GM23338 (cell line): ENCODE measurements around the gene BLTP3B. TPM values are rescaled to one million over a fixed set of nuclear protein-coding genes. Genes with fewer than 3 reads are reported as not detected.
"Not testable (repeated sequence)": the region's sequence is repeated elsewhere in the genome, so short reads cannot be mapped to it uniquely, and the experiment has no call there.

Experiments
- ATAC-seq: fragments of 200-7000 bp; cut with Tn5 transposase; 3 replicates; pipeline ENCODE4 v1.9.1; 2020
- DNase-seq: peaks from one replicate; pipeline ENCODE4 v3.0.0-alpha.2; 2015; ENCODE audit warnings: low spot score
- H2AFZ ChIP-seq: fragments of 200-600 bp; sonication (generic); 2 replicates; pipeline ENCODE4 v1.8.0; 2016; ENCODE audit warnings: antibody characterized with exemption, mild to moderate bottlenecking, moderate library complexity
- H3F3A ChIP-seq: fragments of 200-600 bp; sonication (generic); replicated peaks from 2 replicates; pipeline ENCODE4 v1.8.0; 2017; ENCODE audit warnings: antibody characterized with exemption, mixed run types, low read depth
- H3K27ac ChIP-seq: fragments of 200-600 bp; sonication (generic); 2 replicates; pipeline ENCODE4 v1.6.1; 2016; ENCODE audit warnings: low read depth
- H3K27me3 ChIP-seq: fragments of 200-600 bp; sonication (generic); 2 replicates; pipeline ENCODE4 v1.8.0; 2016; ENCODE audit warnings: mild to moderate bottlenecking, mixed run types, moderate library complexity; ENCODE audit not compliant: insufficient read depth
- H3K36me3 ChIP-seq: fragments of 200-600 bp; sonication (generic); 2 replicates; pipeline ENCODE4 v1.8.0; 2016; ENCODE audit warnings: mild to moderate bottlenecking; ENCODE audit not compliant: insufficient read depth
- H3K4me1 ChIP-seq: fragments of 200-600 bp; sonication (generic); 2 replicates; pipeline ENCODE4 v1.8.0; 2016; ENCODE audit warnings: mild to moderate bottlenecking, moderate library complexity; ENCODE audit not compliant: insufficient read depth
- H3K4me2 ChIP-seq: fragments of 200-600 bp; sonication (generic); 2 replicates; pipeline ENCODE4 v1.7.1; 2017; ENCODE audit warnings: mixed run types
- H3K4me3 ChIP-seq: fragments of 200-600 bp; sonication (generic); 2 replicates; pipeline ENCODE4 v1.6.1; 2016; ENCODE audit warnings: mixed run types
- H3K79me2 ChIP-seq: fragments of 200-600 bp; sonication (generic); replicated peaks from 2 replicates; pipeline ENCODE4 v1.8.0; 2017; ENCODE audit warnings: mild to moderate bottlenecking; ENCODE audit not compliant: insufficient read depth
- H3K9me2 ChIP-seq: fragments of 200-600 bp; sonication (generic); 2 replicates; pipeline ENCODE4 v1.8.0; 2017; ENCODE audit not compliant: insufficient read depth
- H4K20me1 ChIP-seq: fragments of 200-600 bp; sonication (generic); replicated peaks from 2 replicates; pipeline ENCODE4 v1.8.0; 2017; ENCODE audit warnings: mild to moderate bottlenecking; ENCODE audit not compliant: insufficient read depth
- H3K27ac Mint-ChIP-seq: 2 replicates; pipeline ENCODE4 v1.8.0; 2020; ENCODE audit warnings: inconsistent platforms, mild to moderate bottlenecking, moderate library complexity, mixed read lengths
- H3K27me3 Mint-ChIP-seq: 3 replicates; pipeline ENCODE4 v1.8.0; 2022; ENCODE audit warnings: low read depth, mild to moderate bottlenecking, moderate library complexity, mixed read lengths, inconsistent platforms; ENCODE audit not compliant: insufficient read depth, poor library complexity
- H3K36me3 Mint-ChIP-seq: 3 replicates; pipeline ENCODE4 v1.8.0; 2021; ENCODE audit warnings: low read depth, mild to moderate bottlenecking, inconsistent platforms, moderate library complexity, mixed read lengths
- H3K4me1 Mint-ChIP-seq: 3 replicates; pipeline ENCODE4 v1.8.0; 2020; ENCODE audit warnings: mild to moderate bottlenecking, inconsistent platforms, mixed read lengths
- H3K4me3 Mint-ChIP-seq: 3 replicates; pipeline ENCODE4 v1.8.0; 2021; ENCODE audit warnings: moderate library complexity, mild to moderate bottlenecking, inconsistent platforms, mixed read lengths
- H3K9me3 Mint-ChIP-seq: 3 replicates; pipeline ENCODE4 v1.8.0; 2020; ENCODE audit warnings: moderate library complexity, mild to moderate bottlenecking, inconsistent platforms, mixed read lengths
- CREB1 ChIP-seq: fragments of 250-450 bp; sonication (Bioruptor Pico); IDR thresholded peaks from 2 replicates; pipeline ENCODE4 v1.5.0; 2020; ENCODE audit warnings: low read depth, mild to moderate bottlenecking, moderate library complexity
- EZH2 ChIP-seq: fragments of 200-600 bp; sonication (generic); IDR thresholded peaks from one replicate; pipeline ENCODE4 v1.8.0; 2017; ENCODE audit warnings: antibody characterized with exemption, mild to moderate bottlenecking, low read depth; ENCODE audit not compliant: unreplicated experiment
- EZH2phosphoT487 ChIP-seq: fragments of 200-600 bp; sonication (generic); IDR thresholded peaks from one replicate; pipeline ENCODE4 v1.8.1; 2018; ENCODE audit warnings: antibody characterized with exemption; ENCODE audit not compliant: unreplicated experiment
- NANOG ChIP-seq: IDR thresholded peaks from 2 replicates; pipeline ENCODE4 v1.6.1; 2016; ENCODE audit warnings: antibody characterized with exemption, borderline replicate concordance
- STAT1 ChIP-seq: IDR thresholded peaks from one replicate; pipeline ENCODE4 v1.6.1; 2016; ENCODE audit warnings: antibody characterized with exemption; ENCODE audit not compliant: unreplicated experiment
- ZNF331 ChIP-seq: fragments of 250-450 bp; sonication (Bioruptor Pico); IDR thresholded peaks from 2 replicates; pipeline ENCODE4 v1.5.0; 2020; ENCODE audit warnings: low read depth, mild to moderate bottlenecking, moderate library complexity
- ZNF462 ChIP-seq: fragments of 250-450 bp; sonication (Bioruptor Pico); IDR thresholded peaks from 2 replicates; pipeline ENCODE4 v1.5.0; 2020; ENCODE audit warnings: mild to moderate bottlenecking, moderate library complexity
- polyA plus RNA-seq: library from polyadenylated mRNA; unstranded; fragments of >200 nt; fragmentation: Nextera tagmentation; extraction: Ambion mirVana; gene quantifications from 2 replicates; pipeline ENCODE4 v1.2.1, GENCODE V29; 2016
- total RNA-seq: library from RNA; depleted of rRNA; stranded (reverse); fragments of >200 nt; shearing (Covaris generic); gene quantifications from 2 replicates; pipeline ENCODE4 v1.2.3, GENCODE V29; 2014

The BLTP3B gene
- total and polyA plus RNA-seq, 2 experiments from 2014 or later: 11.2 to 35.8 TPM

DNA sequence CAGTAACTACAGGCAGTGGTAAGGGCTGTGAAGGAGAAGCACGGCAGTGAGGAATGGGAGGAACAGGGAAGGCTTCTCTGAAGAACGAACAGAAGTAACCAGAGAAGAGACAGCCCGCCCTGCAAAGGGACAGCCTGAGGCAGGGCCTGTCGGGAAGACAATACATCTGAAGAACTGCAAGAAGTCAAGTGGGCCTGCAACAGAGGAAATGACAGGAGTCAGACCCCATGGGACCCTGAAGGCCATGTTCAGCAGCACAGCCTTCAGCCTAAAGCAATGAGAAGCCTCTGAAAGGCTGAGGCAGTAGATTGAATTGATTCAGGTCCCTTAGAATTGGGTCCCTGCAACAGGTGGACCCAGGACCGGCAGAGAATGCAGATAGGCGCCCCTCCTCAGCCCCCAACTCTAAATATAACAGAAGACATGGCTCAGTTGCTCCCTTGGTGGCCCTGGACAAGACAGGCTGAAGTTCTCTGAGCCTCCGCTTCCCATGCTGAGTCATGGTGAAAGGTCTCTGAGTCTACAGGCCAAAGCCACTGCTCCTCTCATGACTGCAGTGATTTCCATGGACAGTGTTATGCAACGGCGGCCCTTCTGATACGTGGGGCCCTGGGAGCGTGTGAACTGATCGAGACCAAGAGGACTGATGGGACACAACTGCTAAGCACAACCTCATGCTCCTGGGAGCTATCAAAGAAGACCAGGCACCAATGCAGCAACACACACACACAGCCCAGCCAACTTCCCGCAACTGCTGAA, 47.1 kb upstream of the BLTP3B start (continued):
- TF ChIP-seq NANOG: no peak
- TF ChIP-seq EZH2phosphoT487: no peak
- TF ChIP-seq CREB1 (CRISPR knock-in tag): no peak
- no peak for TF ChIP-seq ZNF462 (CRISPR knock-in tag)
- no peak for TF ChIP-seq ZNF331 (CRISPR knock-in tag)
- no peak for TF ChIP-seq STAT1
- no peak for TF ChIP-seq EZH2

- H3K9me2 ChIP-seq, H3K79me2 ChIP-seq, DNase-seq, ATAC-seq, H3K27ac ChIP-seq, H3K4me1 Mint-ChIP-seq, H3K4me3 Mint-ChIP-seq, H2AFZ ChIP-seq, H3K36me3 ChIP-seq, H3F3A ChIP-seq, H4K20me1 ChIP-seq, H3K27ac Mint-ChIP-seq, H3K4me2 ChIP-seq, H3K9me3 Mint-ChIP-seq, H3K4me1 ChIP-seq, H3K27me3 Mint-ChIP-seq, H3K4me3 ChIP-seq, H3K27me3 ChIP-seq: not testable (repeated sequence)
- H3K36me3 Mint-ChIP-seq: peaks cover 24% of the 10 kb centered on the region
Measured at GRCh38 chr12:100188888-100189635, 46.4 kb upstream of the BLTP3B start.
